IMR-90 (cell line): ENCODE data around the gene TRMT10B. TPM values are rescaled to one million over a fixed set of nuclear protein-coding genes. Genes with fewer than 3 reads are reported as not detected.

Experiments used
- ATAC-seq: fragments of 200-7000 bp; cut with Tn5 transposase; 2 replicates; pipeline ENCODE4 v1.9.1; 2020; ENCODE audit warnings: low read depth, mild to moderate bottlenecking, moderate library complexity
- BruUV-seq: library from RNA; stranded (reverse); fragments of 400-500 nt; replicated peaks from 2 replicates; lab custom pipeline; 2021; lab: Mats Ljungman, UMichigan
- CTCF ChIA-PET: fragments of 300-600 bp; formaldehyde crosslinking; extraction: SDS; loops from one replicate; lab custom pipeline; 2021; ENCODE audit warnings: antibody characterized with exemption; lab: Yijun Ruan, JAX
- POLR2A ChIA-PET: fragments of 300-600 bp; sonication (Branson Sonifier 250); formaldehyde crosslinking; loops from one replicate; lab custom pipeline; 2022; ENCODE audit warnings: antibody characterized with exemption; ENCODE audit not compliant: unreplicated experiment; lab: Charles Lee
- DNase-seq: peaks from one replicate; pipeline ENCODE4 v3.0.0; 2013
- H2AFZ ChIP-seq: replicated peaks from 2 replicates; pipeline ENCODE3; 2013; ENCODE audit warnings: low read length, mild to moderate bottlenecking; ENCODE audit not compliant: poor library complexity
- H2AK5ac ChIP-seq: 2 replicates; pipeline ENCODE4 v1.6.1; 2013; ENCODE audit warnings: low read depth, low read length, inconsistent platforms
- H2AK9ac ChIP-seq: replicated peaks from 2 replicates; pipeline ENCODE3; 2013; ENCODE audit warnings: mild to moderate bottlenecking, low read depth, low read length, moderate library complexity; ENCODE audit not compliant: poor library complexity
- H2BK120ac ChIP-seq: 2 replicates; pipeline ENCODE4 v1.6.1; 2013; ENCODE audit warnings: low read depth, low read length, inconsistent platforms
- H2BK15ac ChIP-seq: 3 replicates; pipeline ENCODE4 v1.6.1; 2013; ENCODE audit warnings: low read depth, low read length, inconsistent platforms
- H2BK20ac ChIP-seq: 2 replicates; pipeline ENCODE4 v1.6.1; 2013; ENCODE audit warnings: low read depth, mild to moderate bottlenecking, inconsistent platforms, low read length, moderate library complexity
- H2BK5ac ChIP-seq: 2 replicates; pipeline ENCODE4 v1.6.1; 2013; ENCODE audit warnings: mild to moderate bottlenecking, low read depth, low read length, inconsistent platforms; ENCODE audit not compliant: poor library complexity, severe bottlenecking
- H3K14ac ChIP-seq: replicated peaks from 2 replicates; pipeline ENCODE4 v1.6.1; 2013; ENCODE audit warnings: low read depth, low read length, inconsistent platforms
- H3K18ac ChIP-seq: 2 replicates; pipeline ENCODE4 v1.6.1; 2013; ENCODE audit warnings: low read depth, low read length, control low read depth
- H3K23ac ChIP-seq: 2 replicates; pipeline ENCODE4 v1.6.1; 2013; ENCODE audit warnings: low read depth, low read length, inconsistent platforms
- H3K27ac ChIP-seq: 2 replicates; pipeline ENCODE4 v1.5.1; 2013; ENCODE audit warnings: mild to moderate bottlenecking, control low read depth, low read length; ENCODE audit not compliant: insufficient read depth
- H3K27me3 ChIP-seq: 2 replicates; pipeline ENCODE4 v1.6.1; 2013; ENCODE audit warnings: low read length; ENCODE audit not compliant: control insufficient read depth, insufficient read depth
- H3K36me3 ChIP-seq: 2 replicates; pipeline ENCODE4 v1.6.1; 2013; ENCODE audit warnings: low read length, mixed read lengths; ENCODE audit not compliant: control insufficient read depth, insufficient read depth
- H3K4ac ChIP-seq: 2 replicates; pipeline ENCODE4 v1.6.1; 2013; ENCODE audit warnings: low read depth, low read length, inconsistent platforms
- H3K4me1 ChIP-seq: 2 replicates; pipeline ENCODE4 v1.6.1; 2013; ENCODE audit warnings: low read length, mixed read lengths; ENCODE audit not compliant: control insufficient read depth, insufficient read depth
- H3K4me2 ChIP-seq: 2 replicates; pipeline ENCODE4 v1.6.1; 2013; ENCODE audit warnings: low read depth, mild to moderate bottlenecking, control low read depth, low read length, moderate library complexity
- H3K4me3 ChIP-seq: 2 replicates; pipeline ENCODE4 v1.5.1; 2013; ENCODE audit warnings: low read depth, mild to moderate bottlenecking, control low read depth, low read length, moderate library complexity; ENCODE audit not compliant: insufficient read depth
- H3K56ac ChIP-seq: 2 replicates; pipeline ENCODE4 v1.6.1; 2013; ENCODE audit warnings: low read length, inconsistent platforms; ENCODE audit not compliant: insufficient read depth; ENCODE audit errors: extremely low read depth
- H3K79me1 ChIP-seq, 2 experiments: 2 replicates each; pipeline ENCODE4 v1.6.1; 2013; ENCODE audit warnings: low read length in 2 of 2, inconsistent platforms in 1 of 2, low read depth in 1 of 2
- H3K9ac ChIP-seq: 2 replicates; pipeline ENCODE4 v1.6.1; 2013; ENCODE audit warnings: low read depth, low read length, control low read depth
- H3K9me1 ChIP-seq: 2 replicates; pipeline ENCODE4 v1.6.1; 2013; ENCODE audit warnings: low read length, inconsistent platforms; ENCODE audit not compliant: insufficient read depth
- H3K9me3 ChIP-seq: 2 replicates; pipeline ENCODE4 v1.6.1; 2013; ENCODE audit warnings: low read length; ENCODE audit not compliant: control insufficient read depth, insufficient read depth
- H4K20me1 ChIP-seq: 2 replicates; pipeline ENCODE4 v1.6.1; 2013; ENCODE audit warnings: low read length, inconsistent platforms; ENCODE audit not compliant: insufficient read depth
- H4K5ac ChIP-seq: 2 replicates; pipeline ENCODE4 v1.6.1; 2013; ENCODE audit warnings: mild to moderate bottlenecking, low read depth, low read length, control low read depth
- H4K8ac ChIP-seq, 2 experiments: 2 replicates each; pipeline ENCODE4 v1.6.1; 2013; ENCODE audit warnings: low read depth in 2 of 2, low read length in 2 of 2, control low read depth in 1 of 2, inconsistent platforms in 1 of 2
- H4K91ac ChIP-seq: 2 replicates; pipeline ENCODE4 v1.6.1; 2013; ENCODE audit warnings: low read depth, low read length, inconsistent platforms; ENCODE audit not compliant: insufficient read depth
- BHLHE40 ChIP-seq: fragments of 150-350 bp; IDR thresholded peaks from 2 replicates; pipeline ENCODE4 v1.6.1; 2016; ENCODE audit warnings: mild to moderate bottlenecking, low read depth, low read length
- CEBPB ChIP-seq: IDR thresholded peaks from 2 replicates; pipeline ENCODE4 v1.6.1; 2012; ENCODE audit warnings: low read depth, low read length, improper control_type of control experiment
- CHD1 ChIP-seq: IDR thresholded peaks from 2 replicates; pipeline ENCODE4 v1.6.1; 2012; ENCODE audit warnings: low read depth, low read length, improper control_type of control experiment
- FOS ChIP-seq: fragments of 150-350 bp; IDR thresholded peaks from 2 replicates; pipeline ENCODE4 v1.6.1; 2016; ENCODE audit warnings: low read depth, low read length
- MAFK ChIP-seq: IDR thresholded peaks from 2 replicates; pipeline ENCODE4 v1.6.1; 2012; ENCODE audit warnings: low read depth, low read length, improper control_type of control experiment
- MAZ ChIP-seq: IDR thresholded peaks from 2 replicates; pipeline ENCODE4 v1.6.1; 2012; ENCODE audit warnings: low read depth, mild to moderate bottlenecking, low read length, improper control_type of control experiment, moderate library complexity, borderline replicate concordance
- MXI1 ChIP-seq: IDR thresholded peaks from 2 replicates; pipeline ENCODE4 v1.6.1; 2012; ENCODE audit warnings: low read depth, mild to moderate bottlenecking, low read length, moderate library complexity, borderline replicate concordance
- POLR2A ChIP-seq: IDR thresholded peaks from 2 replicates; pipeline ENCODE4 v1.6.1; 2012; ENCODE audit warnings: mild to moderate bottlenecking, low read depth, low read length
- RAD21 ChIP-seq: IDR thresholded peaks from 2 replicates; pipeline ENCODE4 v1.6.1; 2012; ENCODE audit warnings: low read length, improper control_type of control experiment
- RCOR1 ChIP-seq: IDR thresholded peaks from 2 replicates; pipeline ENCODE4 v1.6.1; 2012; ENCODE audit warnings: mild to moderate bottlenecking, low read length, improper control_type of control experiment; ENCODE audit not compliant: insufficient replicate concordance
- RFX5 ChIP-seq: IDR thresholded peaks from 2 replicates; pipeline ENCODE4 v1.8.0; 2012; ENCODE audit warnings: low read depth, mild to moderate bottlenecking, low read length, moderate library complexity
- SMC3 ChIP-seq: fragments of 150-350 bp; IDR thresholded peaks from 2 replicates; pipeline ENCODE4 v1.6.1; 2016; ENCODE audit warnings: low read depth, mild to moderate bottlenecking, antibody characterized with exemption, low read length, moderate library complexity
- WGBS, 2 experiments: methylation state at CpG; one replicate each; pipeline versions ENCODE4 v1.1.5 to v1.1.7; 2013; ENCODE audit warnings: missing lambda C conversion rate in 2 of 2; ENCODE audit not compliant: insufficient read length in 1 of 2; ENCODE audit errors: extremely low coverage in 2 of 2; 5-methylcytosine and 5-hydroxymethylcytosine counted together
- dilution Hi-C: fragments of 300-500 bp; cut with HindIII; formaldehyde crosslinking; loops from one replicate; pipeline ENCODE4 v1.14.3; 2018; ENCODE audit warnings: low sequenced_read_pairs; ENCODE audit not compliant: unreplicated experiment
- in situ Hi-C: fragments of 300-500 bp; cut with MboI; formaldehyde crosslinking; loops from 3 replicates; pipeline ENCODE4 v1.14.3; 2019; ENCODE audit warnings: low sequenced_read_pairs, inconsistent platforms, mixed read lengths
- intact Hi-C: fragments of 100-400 bp; cut with micrococcal nuclease; formaldehyde crosslinking; loops from 2 replicates; pipeline ENCODE4 v1.10.0; 2022
- polyA plus RNA-seq, 3 experiments: library from polyadenylated mRNA; depleted of rRNA; stranded (reverse); fragments of >200 nt; gene quantifications; 2 replicates each; pipeline ENCODE4 v1.2.3, GENCODE V29; 2012; ENCODE audit warnings: low replicate concordance in 1 of 3
- total RNA-seq: library from RNA; depleted of rRNA; stranded (reverse); fragments of >200 nt; gene quantifications from 2 replicates; pipeline ENCODE4 v1.2.3, GENCODE V29; 2012
- TF ChIP-seq, protein P1 (sequence below): conservative IDR thresholded peaks from 2 replicates; pipeline ENCODE4 v1.5.1; 2012; ENCODE audit warnings: mild to moderate bottlenecking, low read depth, low read length, improper control_type of control experiment
- TF ChIP-seq, protein P2 (sequence below): fragments of 150-350 bp; IDR thresholded peaks from 2 replicates; pipeline ENCODE4 v1.6.1; 2017; ENCODE audit warnings: mild to moderate bottlenecking, antibody characterized with exemption, low read length, low read depth
- TF ChIP-seq, protein P3 (sequence below): fragments of 150-350 bp; IDR thresholded peaks from 2 replicates; pipeline ENCODE4 v1.6.1; 2016; ENCODE audit warnings: low read depth, mild to moderate bottlenecking, low read length, moderate library complexity, borderline replicate concordance

The TRMT10B gene
- total and polyA plus RNA-seq, 2 of the 4 experiments (the other 2 are of a cell fraction): 2.3 to 4.5 TPM

DNA sequence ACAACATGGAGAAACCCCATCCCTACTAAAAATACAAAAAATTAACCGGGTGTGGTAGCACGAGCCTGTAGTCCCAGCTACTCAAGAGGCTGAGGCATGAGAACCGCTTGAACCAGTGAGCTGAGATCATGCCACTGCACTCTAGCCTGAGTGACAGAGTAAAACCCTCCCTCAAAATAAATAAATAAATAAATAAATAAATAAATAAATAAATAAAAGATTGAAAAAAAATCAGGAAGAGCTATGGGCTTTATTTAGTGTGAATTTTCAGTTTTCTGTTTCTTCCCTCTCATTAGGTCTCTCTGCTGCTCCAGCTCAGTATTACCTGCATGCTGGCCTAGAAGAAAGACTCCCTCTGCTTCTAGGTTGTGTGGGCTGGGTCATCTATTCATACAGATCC is 47.8 kb upstream of the TRMT10B start:
- in situ Hi-C loops (loop anchor here (5.0 kb wide), 1 partner anchor 48 kb away; no protein-coding TSS in a partner anchor), intact Hi-C loops (no loop called here), dilution Hi-C loops (no loop called here)
- Histone ChIP-seq H3K4ac (no peak overlapping the region), H3K18ac (no peak overlapping the region), H3K27ac (no peak overlapping the region), H4K8ac (no peak overlapping the region), H2AK5ac (no peak overlapping the region), H3K9me1 (no peaks in the 10 kb centered on the region), H3K36me3 (no peaks in the 10 kb centered on the region), H4K91ac (no peak overlapping the region), H2AFZ (no peak overlapping the region), H2BK120ac (no peak overlapping the region), H2BK5ac (no peak overlapping the region), H2AK9ac (no peak overlapping the region), H3K79me1 (no peaks in the 10 kb centered on the region), H4K5ac (no peak overlapping the region), H3K14ac (no peak overlapping the region), H3K23ac (no peak overlapping the region), H3K27me3 (peaks cover 33% of the 10 kb centered on the region), H3K9ac (no peak overlapping the region), H4K20me1 (no peaks in the 10 kb centered on the region), H3K56ac (no peak overlapping the region), H3K4me1 (no peaks in the 10 kb centered on the region), H3K9me3 (no peaks in the 10 kb centered on the region), H3K4me2 (no peak overlapping the region), H2BK20ac (no peak overlapping the region), H3K4me3 (no peak overlapping the region), H2BK15ac (no peak overlapping the region)
- no peak for TF ChIP-seq POLR2A
- TF ChIP-seq RCOR1: no peak
- no peak for TF ChIP-seq SMC3
- no peak for TF ChIP-seq MAFK
- TF ChIP-seq BHLHE40: no peak
- no peak for TF ChIP-seq RFX5
- TF ChIP-seq CHD1: no peak
- TF ChIP-seq CEBPB: no peak
- no peak for TF ChIP-seq FOS
- TF ChIP-seq, protein P1, sequence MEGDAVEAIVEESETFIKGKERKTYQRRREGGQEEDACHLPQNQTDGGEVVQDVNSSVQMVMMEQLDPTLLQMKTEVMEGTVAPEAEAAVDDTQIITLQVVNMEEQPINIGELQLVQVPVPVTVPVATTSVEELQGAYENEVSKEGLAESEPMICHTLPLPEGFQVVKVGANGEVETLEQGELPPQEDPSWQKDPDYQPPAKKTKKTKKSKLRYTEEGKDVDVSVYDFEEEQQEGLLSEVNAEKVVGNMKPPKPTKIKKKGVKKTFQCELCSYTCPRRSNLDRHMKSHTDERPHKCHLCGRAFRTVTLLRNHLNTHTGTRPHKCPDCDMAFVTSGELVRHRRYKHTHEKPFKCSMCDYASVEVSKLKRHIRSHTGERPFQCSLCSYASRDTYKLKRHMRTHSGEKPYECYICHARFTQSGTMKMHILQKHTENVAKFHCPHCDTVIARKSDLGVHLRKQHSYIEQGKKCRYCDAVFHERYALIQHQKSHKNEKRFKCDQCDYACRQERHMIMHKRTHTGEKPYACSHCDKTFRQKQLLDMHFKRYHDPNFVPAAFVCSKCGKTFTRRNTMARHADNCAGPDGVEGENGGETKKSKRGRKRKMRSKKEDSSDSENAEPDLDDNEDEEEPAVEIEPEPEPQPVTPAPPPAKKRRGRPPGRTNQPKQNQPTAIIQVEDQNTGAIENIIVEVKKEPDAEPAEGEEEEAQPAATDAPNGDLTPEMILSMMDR: no peak
- no peak for TF ChIP-seq RAD21
- no peak for TF ChIP-seq MAZ
- TF ChIP-seq, protein P2, sequence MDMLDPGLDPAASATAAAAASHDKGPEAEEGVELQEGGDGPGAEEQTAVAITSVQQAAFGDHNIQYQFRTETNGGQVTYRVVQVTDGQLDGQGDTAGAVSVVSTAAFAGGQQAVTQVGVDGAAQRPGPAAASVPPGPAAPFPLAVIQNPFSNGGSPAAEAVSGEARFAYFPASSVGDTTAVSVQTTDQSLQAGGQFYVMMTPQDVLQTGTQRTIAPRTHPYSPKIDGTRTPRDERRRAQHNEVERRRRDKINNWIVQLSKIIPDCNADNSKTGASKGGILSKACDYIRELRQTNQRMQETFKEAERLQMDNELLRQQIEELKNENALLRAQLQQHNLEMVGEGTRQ: no peak
- TF ChIP-seq MXI1: no peak
- TF ChIP-seq, protein P3, sequence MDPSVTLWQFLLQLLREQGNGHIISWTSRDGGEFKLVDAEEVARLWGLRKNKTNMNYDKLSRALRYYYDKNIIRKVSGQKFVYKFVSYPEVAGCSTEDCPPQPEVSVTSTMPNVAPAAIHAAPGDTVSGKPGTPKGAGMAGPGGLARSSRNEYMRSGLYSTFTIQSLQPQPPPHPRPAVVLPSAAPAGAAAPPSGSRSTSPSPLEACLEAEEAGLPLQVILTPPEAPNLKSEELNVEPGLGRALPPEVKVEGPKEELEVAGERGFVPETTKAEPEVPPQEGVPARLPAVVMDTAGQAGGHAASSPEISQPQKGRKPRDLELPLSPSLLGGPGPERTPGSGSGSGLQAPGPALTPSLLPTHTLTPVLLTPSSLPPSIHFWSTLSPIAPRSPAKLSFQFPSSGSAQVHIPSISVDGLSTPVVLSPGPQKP: no peak
- no peak for ATAC-seq
- no TSS peak for BruUV-seq
- POLR2A ChIA-PET: no interaction called here
- no CpG with 5 or more reads among the region's 3 CpGs for WGBS, 2 experiments
- CTCF ChIA-PET: no interaction called here
- DNase-seq: no peak
